ENCODE measurements around the gene PRDM9. TPM values are rescaled to one million over a fixed set of nuclear protein-coding genes. Genes with fewer than 3 reads are reported as not detected.
"Not testable (repeated sequence)": the region's sequence is repeated elsewhere in the genome, so short reads cannot be mapped to it uniquely, and the experiment has no call there.

Gene PRDM9
- total and polyA plus RNA-seq, 11 donors, result not detected

- H3K36me3 ChIP-seq, result no peaks in the 10 kb centered on the region
- H3K27me3 ChIP-seq, result no peaks in the 10 kb centered on the region
- ATAC-seq (no peak), DNase-seq (no peak)
- TF ChIP-seq CTCF (IDR thresholded peaks at IDR 0.05), result no peak
- no peak for TF ChIP-seq POLR2A (IDR thresholded peaks at IDR 0.05)
- no peaks in the 10 kb centered on the region for H3K4me1 ChIP-seq
- H3K9me3 ChIP-seq, result peaks cover 0 to 18% (median 0%) of the 10 kb centered on the region in 12 donors
- H3K4me3 ChIP-seq, result no peak overlapping the region
- WGBS, 4 donors, result 36 to 81% (median 50%) methylated on average over 1 of the region's 1 CpG
- intact Hi-C loops (cut with DNase I), result no loop called here
- H3K27ac ChIP-seq, result no peak overlapping the region
Measured at GRCh38 chr5:23490993-23491392, 16.4 kb upstream of the PRDM9 start.

- DNase-seq (no peak), ATAC-seq (no peak)
- 61 to 82% (median 67%) methylated on average over 1 of the region's 1 CpG for WGBS, 4 donors
- Histone ChIP-seq H3K27me3 (no peaks in the 10 kb centered on the region), H3K27ac (no peak overlapping the region), H3K4me3 (no peak overlapping the region), H3K36me3 (no peaks in the 10 kb centered on the region), H3K4me1 (no peaks in the 10 kb centered on the region), H3K9me3 (no peaks in the 10 kb centered on the region)
- intact Hi-C loops (cut with DNase I), result no loop called here
- TF ChIP-seq CTCF (IDR thresholded peaks at IDR 0.05) (no peak), POLR2A (IDR thresholded peaks at IDR 0.05) (no peak)
Measured at GRCh38 chr5:23494558-23494957, 12.9 kb upstream of the PRDM9 start.

- DNase-seq, result no peak
- no peak for TF ChIP-seq POLR2A (IDR thresholded peaks at IDR 0.05)
- no peak for TF ChIP-seq CTCF (IDR thresholded peaks at IDR 0.05)
- Histone ChIP-seq H3K4me1 (no peaks in the 10 kb centered on the region), H3K4me3 (no peak overlapping the region), H3K36me3 (no peaks in the 10 kb centered on the region), H3K9me3 (no peaks in the 10 kb centered on the region), H3K27ac (no peak overlapping the region), H3K27me3 (no peaks in the 10 kb centered on the region)
- intact Hi-C loops (cut with DNase I), result no loop called here
- 85 to 87% (median 86%) methylated on average over 1 of the region's 1 CpG for WGBS, 4 donors
- no peak for ATAC-seq
Measured at GRCh38 chr5:23496576-23496975, 10.8 kb upstream of the PRDM9 start.

- no peaks in the 10 kb centered on the region for H3K4me1 ChIP-seq
- H3K36me3 ChIP-seq, result no peaks in the 10 kb centered on the region
- peak overlapping the region in 2 of 12 donors; percentile 5 to 42 for H3K27ac ChIP-seq
- peaks cover 0 to 3% (median 0%) of the 10 kb centered on the region in 12 donors for H3K9me3 ChIP-seq
- H3K4me3 ChIP-seq, result peak overlapping the region in 9 of 12 donors; percentile 4 to 57 (median 19)
- DNase-seq, result no peak
- peak; percentile 49 to 70 (median 60) for ATAC-seq
- TF ChIP-seq POLR2A (IDR thresholded peaks at IDR 0.05) (no peak), CTCF (IDR thresholded peaks at IDR 0.05) (peak in 5 of 12 donors; percentile 13 to 30 (median 21))
- no peaks in the 10 kb centered on the region for H3K27me3 ChIP-seq
- WGBS, 4 donors, result 54 to 87% (median 76%) methylated on average over 13 to 23 of the region's 23 CpGs
- intact Hi-C loops (cut with DNase I), result loop anchor here in 1 of 10 donors (10.0 kb wide), 1 partner anchor 152 kb away; no protein-coding TSS in a partner anchor
Measured at GRCh38 chr5:23506329-23507236, 826 bp upstream of the PRDM9 start.

GRCh38 chr5:23510434-23510833, 3.0 kb downstream of the PRDM9 start:
- intact Hi-C loops (cut with DNase I); ATAC-seq; H3K27ac ChIP-seq; H3K27me3 ChIP-seq; H3K36me3 ChIP-seq; H3K4me1 ChIP-seq; DNase-seq; H3K4me3 ChIP-seq: not testable (repeated sequence)
- H3K9me3 ChIP-seq, result peaks cover 0 to 18% (median under 1%) of the 10 kb centered on the region in 12 donors
- 82 to 96% (median 86%) methylated on average over 5 of the region's 5 CpGs for WGBS, 4 donors
